Kidney epithelial cell (primary cell): ENCODE measurements around the gene BATF. TPM values are rescaled to one million over a fixed set of nuclear protein-coding genes. Genes with fewer than 3 reads are reported as not detected.

Experiments
- DNase-seq: peaks from one replicate; pipeline ENCODE4 v3.0.0-alpha.2; 2010; ENCODE audit warnings: low read depth
- H3K27me3 ChIP-seq: 2 replicates; pipeline ENCODE4 v1.6.0; 2011; ENCODE audit warnings: low read length; ENCODE audit not compliant: control insufficient read depth, insufficient read depth
- H3K36me3 ChIP-seq: 2 replicates; pipeline ENCODE4 v1.5.1; 2011; ENCODE audit warnings: low read length; ENCODE audit not compliant: control insufficient read depth, insufficient read depth
- H3K4me3 ChIP-seq: 2 replicates; pipeline ENCODE4 v1.5.1; 2011; ENCODE audit warnings: low read depth, mild to moderate bottlenecking, control low read depth, low read length
- CTCF ChIP-seq: IDR thresholded peaks from 2 replicates; pipeline ENCODE4 v1.5.1; 2011; ENCODE audit warnings: mild to moderate bottlenecking, moderate library complexity, low read length, control low read depth, inconsistent platforms; ENCODE audit not compliant: insufficient read depth, poor library complexity, severe bottlenecking
- total RNA-seq: library from RNA; depleted of rRNA; stranded (reverse); fragments of >200 nt; gene quantifications from 2 replicates; pipeline ENCODE4 v1.2.3, GENCODE V29; 2015

BATF gene
- total RNA-seq, 1 donor from 2014 or later: not detected

- Histone ChIP-seq H3K4me3 (no peak overlapping the region), H3K36me3 (no peaks in the 10 kb centered on the region), H3K27me3 (no peaks in the 10 kb centered on the region)
- no peak for TF ChIP-seq CTCF
- no peak for DNase-seq
These were observed 29.3 kb upstream of the BATF start for GRCh38 chr14:75492832-75493591.

- Histone ChIP-seq H3K4me3 (no peak overlapping the region), H3K36me3 (no peaks in the 10 kb centered on the region), H3K27me3 (no peaks in the 10 kb centered on the region)
- no peak for DNase-seq
- TF ChIP-seq CTCF: no peak
These were observed 28.6 kb upstream of the BATF start for GRCh38 chr14:75493592-75494087.

DNA sequence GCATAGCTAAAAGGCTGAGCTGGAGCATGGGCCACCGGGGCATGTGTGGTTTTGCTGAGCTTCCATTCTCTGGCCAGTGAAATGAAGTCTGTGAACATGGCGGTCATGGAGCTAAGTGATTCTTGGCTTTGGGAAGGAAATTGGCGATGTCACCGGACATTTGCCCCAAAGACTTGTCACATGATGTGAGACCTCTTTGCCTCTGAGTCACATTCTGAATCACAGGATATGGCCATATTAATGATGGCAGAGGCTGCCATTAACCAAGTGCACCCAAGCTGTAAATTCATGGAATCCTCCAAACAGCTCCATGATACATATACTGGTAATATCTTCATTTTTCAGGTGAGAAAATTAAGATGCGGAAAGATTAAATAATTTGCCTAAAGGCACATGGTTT is 27.4 kb upstream of the BATF start:
- Histone ChIP-seq H3K27me3 (no peaks in the 10 kb centered on the region), H3K36me3 (no peaks in the 10 kb centered on the region), H3K4me3 (no peak overlapping the region)
- TF ChIP-seq CTCF: no peak
- DNase-seq: no peak

- TF ChIP-seq CTCF: no peak
- Histone ChIP-seq H3K36me3 (no peaks in the 10 kb centered on the region), H3K4me3 (no peak overlapping the region), H3K27me3 (no peaks in the 10 kb centered on the region)
- no peak for DNase-seq
These were observed 26.9 kb upstream of the BATF start for GRCh38 chr14:75495399-75495798.

DNA sequence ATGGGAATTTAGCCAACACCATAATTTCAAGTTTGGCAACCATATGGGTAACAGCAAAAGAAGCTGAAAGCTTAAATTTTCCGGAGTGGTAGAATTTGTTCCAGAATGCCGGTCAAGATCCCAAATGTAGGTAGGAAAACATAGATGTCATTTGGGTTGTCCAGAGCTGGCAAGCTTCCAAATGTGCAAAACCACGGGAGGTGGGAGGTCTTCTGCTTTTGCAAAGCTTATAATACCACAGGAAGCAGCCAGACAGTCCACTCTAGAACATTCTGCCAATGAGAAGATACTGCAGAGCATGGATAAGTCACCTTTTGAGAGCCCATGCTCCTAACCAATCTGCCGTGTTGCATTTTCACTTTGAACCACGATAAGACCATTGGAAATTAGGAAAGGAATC is 26.4 kb upstream of the BATF start:
- DNase-seq: no peak
- no peaks in the 10 kb centered on the region for H3K36me3 ChIP-seq
- H3K27me3 ChIP-seq: no peaks in the 10 kb centered on the region
- no peak overlapping the region for H3K4me3 ChIP-seq
- no peak for TF ChIP-seq CTCF

DNA sequence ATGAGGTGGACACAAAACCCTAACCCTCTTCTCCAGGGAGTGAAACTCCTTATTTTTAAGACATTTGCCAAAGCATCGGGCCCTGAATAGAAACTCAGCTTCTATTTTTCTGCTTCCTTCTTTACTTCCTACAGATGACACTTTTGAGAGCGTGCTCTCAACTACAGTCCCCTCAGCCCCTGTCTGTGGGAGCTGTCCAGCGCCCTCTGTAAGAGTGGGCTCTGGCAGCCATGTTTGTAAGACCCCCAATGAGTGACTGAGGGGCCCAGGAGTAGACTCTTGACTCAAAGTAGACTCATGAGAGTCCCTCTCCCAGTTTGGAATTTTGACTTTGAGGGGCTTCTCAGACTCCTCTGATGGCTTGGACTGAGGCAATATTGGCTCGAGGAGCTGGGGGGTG is 25.5 kb upstream of the BATF start:
- H3K27me3 ChIP-seq: no peaks in the 10 kb centered on the region
- no peaks in the 10 kb centered on the region for H3K36me3 ChIP-seq
- DNase-seq: no peak
- no peak for TF ChIP-seq CTCF
- H3K4me3 ChIP-seq: no peak overlapping the region
